ENCODE data around the gene SERHL2. TPM values are rescaled to one million over a fixed set of nuclear protein-coding genes. Genes with fewer than 3 reads are reported as not detected.
"Not testable (repeated sequence)": the region's sequence is repeated elsewhere in the genome, so short reads cannot be mapped to it uniquely, and the experiment has no call there.

The SERHL2 gene
- total and polyA plus RNA-seq, 8 donors = 1.7 to 5.5 (median 4.1) TPM; not detected in 1

DNA sequence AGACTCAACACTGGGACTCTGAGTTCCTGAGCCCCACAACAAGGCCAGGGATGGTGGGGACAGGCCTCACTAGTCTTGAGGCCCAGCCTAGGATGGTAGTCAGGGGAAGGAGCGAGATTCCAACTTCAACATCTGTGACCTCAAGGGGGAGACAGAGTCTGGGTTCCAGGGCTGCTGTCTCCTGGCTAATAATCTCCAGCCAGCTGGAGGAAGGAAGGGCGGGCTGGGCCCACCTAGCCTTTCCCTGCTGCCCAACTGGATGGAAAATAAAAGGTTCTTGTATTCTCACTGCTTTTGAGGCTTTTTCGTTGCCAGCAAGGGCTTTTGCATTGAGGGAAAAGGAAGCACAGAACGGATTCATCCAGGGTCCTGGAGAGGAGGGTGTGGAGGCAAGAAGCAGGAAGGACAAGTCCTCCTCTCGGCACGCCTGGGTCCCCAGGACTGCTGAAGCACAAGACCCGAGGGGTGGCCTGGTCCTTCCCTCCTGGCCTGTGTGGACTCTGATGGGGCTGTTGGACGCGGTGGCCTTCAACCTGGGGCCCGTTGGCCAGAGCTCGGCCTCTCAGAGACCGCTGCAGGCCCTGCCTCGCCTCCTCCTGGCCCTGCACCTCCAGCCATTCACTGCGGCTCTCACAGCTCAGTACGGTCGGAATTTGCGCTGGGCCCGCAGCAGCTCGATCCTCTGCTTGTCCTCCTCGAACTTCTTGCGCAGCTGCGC lies 41.3 kb upstream of the SERHL2 start:
- peak in 1 of 2 donors; percentile 72 for DNase-seq
- 78 to 86% (median 78%) methylated on average over 14 to 22 of the region's 22 CpGs for WGBS, 5 donors
- intact Hi-C loops (cut with DNase I; ENCODE audit: low total_unique reads); H3K4me3 ChIP-seq; H3K27ac ChIP-seq; H3K9me3 ChIP-seq; H3K27me3 ChIP-seq: not testable (repeated sequence)
- Histone ChIP-seq H3K4me1 (peaks cover 0 to 14% (median 7%) of the 10 kb centered on the region in 4 donors), H3K36me3 (peaks cover 49 to 59% (median 55%) of the 10 kb centered on the region in 4 donors)
- TF ChIP-seq, protein P1, sequence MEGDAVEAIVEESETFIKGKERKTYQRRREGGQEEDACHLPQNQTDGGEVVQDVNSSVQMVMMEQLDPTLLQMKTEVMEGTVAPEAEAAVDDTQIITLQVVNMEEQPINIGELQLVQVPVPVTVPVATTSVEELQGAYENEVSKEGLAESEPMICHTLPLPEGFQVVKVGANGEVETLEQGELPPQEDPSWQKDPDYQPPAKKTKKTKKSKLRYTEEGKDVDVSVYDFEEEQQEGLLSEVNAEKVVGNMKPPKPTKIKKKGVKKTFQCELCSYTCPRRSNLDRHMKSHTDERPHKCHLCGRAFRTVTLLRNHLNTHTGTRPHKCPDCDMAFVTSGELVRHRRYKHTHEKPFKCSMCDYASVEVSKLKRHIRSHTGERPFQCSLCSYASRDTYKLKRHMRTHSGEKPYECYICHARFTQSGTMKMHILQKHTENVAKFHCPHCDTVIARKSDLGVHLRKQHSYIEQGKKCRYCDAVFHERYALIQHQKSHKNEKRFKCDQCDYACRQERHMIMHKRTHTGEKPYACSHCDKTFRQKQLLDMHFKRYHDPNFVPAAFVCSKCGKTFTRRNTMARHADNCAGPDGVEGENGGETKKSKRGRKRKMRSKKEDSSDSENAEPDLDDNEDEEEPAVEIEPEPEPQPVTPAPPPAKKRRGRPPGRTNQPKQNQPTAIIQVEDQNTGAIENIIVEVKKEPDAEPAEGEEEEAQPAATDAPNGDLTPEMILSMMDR (IDR thresholded peaks at IDR 0.05) = peak in 1 of 7 experiments; percentile 9

DNA sequence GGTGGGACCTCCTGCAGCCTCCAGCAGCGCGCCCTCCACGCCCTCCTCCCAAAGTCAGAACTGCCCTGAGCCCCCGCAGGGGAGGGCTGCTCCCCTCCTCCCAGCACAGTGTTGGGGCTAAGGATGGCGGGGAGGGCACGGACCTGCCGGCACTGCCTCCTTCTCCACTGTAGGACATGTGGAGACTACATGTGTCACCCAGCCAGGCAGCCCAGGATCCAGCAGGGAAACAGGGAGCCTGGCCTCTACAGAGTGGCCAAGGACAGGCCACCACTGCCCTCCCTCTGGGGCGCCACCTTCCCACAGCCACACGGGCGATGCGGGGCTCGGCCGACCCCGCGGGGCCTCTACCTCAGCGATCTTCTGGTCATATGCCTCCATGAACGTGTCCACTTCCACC lies 39.4 kb upstream of the SERHL2 start:
- H3K27ac ChIP-seq; intact Hi-C loops (cut with DNase I; ENCODE audit: low total_unique reads); H3K27me3 ChIP-seq; H3K4me3 ChIP-seq; DNase-seq; H3K9me3 ChIP-seq: not testable (repeated sequence)
- WGBS, 5 donors = 86 to 93% (median 89%) methylated on average over 7 to 17 of the region's 17 CpGs
- H3K36me3 ChIP-seq = peaks cover 49 to 63% (median 57%) of the 10 kb centered on the region in 4 donors
- peaks cover 6 to 28% (median 13%) of the 10 kb centered on the region in 4 donors for H3K4me1 ChIP-seq

DNA sequence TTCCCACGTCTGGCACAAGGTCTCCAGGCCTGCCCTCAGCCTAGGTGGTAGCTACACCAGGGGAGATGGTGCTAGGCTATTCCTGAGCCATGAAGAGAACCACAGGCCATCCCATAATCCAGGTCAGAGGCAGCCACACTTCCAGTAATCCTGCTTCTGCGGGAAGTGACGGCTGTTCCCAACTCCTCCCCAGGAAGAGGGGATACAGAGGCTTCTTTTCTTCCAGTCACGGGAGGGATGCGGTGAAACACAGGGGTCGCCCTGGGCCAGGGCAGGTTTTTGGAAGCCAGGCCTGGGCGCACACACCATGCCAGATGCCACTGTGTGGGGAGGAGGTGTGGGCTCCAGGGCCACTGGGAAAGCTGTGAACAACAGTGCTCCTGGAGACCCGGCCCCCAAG lies 38.5 kb upstream of the SERHL2 start:
- H3K27ac ChIP-seq; H3K9me3 ChIP-seq; H3K27me3 ChIP-seq; DNase-seq; intact Hi-C loops (cut with DNase I; ENCODE audit: low total_unique reads); H3K4me3 ChIP-seq: not testable (repeated sequence)
- WGBS, 5 donors = 75 to 100% (median 91%) methylated on average over 3 to 7 of the region's 8 CpGs
- peaks cover 49 to 63% (median 57%) of the 10 kb centered on the region in 4 donors for H3K36me3 ChIP-seq
- H3K4me1 ChIP-seq = peaks cover 11 to 34% (median 20%) of the 10 kb centered on the region in 4 donors

DNA sequence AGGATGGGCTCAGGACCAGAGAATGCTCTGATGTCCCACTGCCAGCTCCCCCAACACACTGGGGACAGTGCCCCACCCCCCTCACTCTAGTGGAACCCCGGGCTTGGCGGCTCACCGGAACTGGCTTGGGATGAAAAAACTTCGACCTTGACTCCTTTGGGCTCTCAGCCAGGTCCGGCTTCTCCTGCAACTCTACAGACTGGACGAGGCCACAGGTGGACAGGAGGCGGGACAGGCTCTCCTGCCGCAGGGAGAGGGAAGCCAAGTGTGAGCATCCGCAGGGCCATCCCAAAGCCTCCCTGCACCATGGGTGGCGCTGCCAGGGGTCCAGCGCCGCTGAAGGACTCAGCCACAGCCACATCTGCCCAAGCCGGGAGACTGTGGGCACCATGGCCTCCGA lies 37.9 kb upstream of the SERHL2 start:
- Histone ChIP-seq H3K36me3 (peaks cover 47 to 60% (median 55%) of the 10 kb centered on the region in 4 donors), H3K4me1 (peaks cover 13 to 40% (median 21%) of the 10 kb centered on the region in 4 donors), H3K27me3 (no peaks in the 10 kb centered on the region), H3K9me3 (no peaks in the 10 kb centered on the region), H3K27ac (no peak overlapping the region), H3K4me3 (no peak overlapping the region)
- DNase-seq = no peak
- intact Hi-C loops (cut with DNase I; ENCODE audit: low total_unique reads) = no loop called here
- 56 to 79% (median 66%) methylated on average over 12 to 14 of the region's 14 CpGs for WGBS, 5 donors
- no peak for TF ChIP-seq EP300 (IDR thresholded peaks at IDR 0.05)
- TF ChIP-seq, protein P1 (IDR thresholded peaks at IDR 0.05) = no peak
- TF ChIP-seq POLR2AphosphoS5 (IDR thresholded peaks at IDR 0.05) = no peak
- TF ChIP-seq POLR2A (IDR thresholded peaks at IDR 0.05) = no peak

DNA sequence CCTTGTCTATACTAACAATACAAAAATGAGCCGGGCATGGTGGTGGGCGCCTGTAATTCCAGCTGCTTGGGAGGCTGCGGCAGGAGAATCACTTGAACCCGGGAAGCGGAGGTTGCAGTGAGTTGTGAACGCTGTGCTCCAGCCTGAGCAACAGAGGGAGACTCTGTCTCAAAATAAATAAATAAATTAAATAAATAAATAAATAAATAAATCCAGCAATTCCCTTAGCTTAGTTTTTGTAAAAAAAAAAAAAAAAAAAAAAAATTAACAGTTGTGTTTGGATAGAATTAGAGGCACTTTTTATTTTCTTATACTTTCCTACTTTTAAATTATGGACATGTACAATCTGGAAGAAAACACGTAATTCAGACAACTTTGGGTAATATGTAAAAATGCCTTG lies 36.7 kb upstream of the SERHL2 start:
- Histone ChIP-seq H3K4me1 (peaks cover 13 to 40% (median 21%) of the 10 kb centered on the region in 4 donors), H3K36me3 (peaks cover 36 to 49% (median 43%) of the 10 kb centered on the region in 4 donors)
- H3K27ac ChIP-seq; DNase-seq; H3K27me3 ChIP-seq; intact Hi-C loops (cut with DNase I; ENCODE audit: low total_unique reads); H3K9me3 ChIP-seq; H3K4me3 ChIP-seq: not testable (repeated sequence)
- WGBS, 5 donors = 93 to 97% (median 95%) methylated on average over 7 of the region's 7 CpGs

DNA sequence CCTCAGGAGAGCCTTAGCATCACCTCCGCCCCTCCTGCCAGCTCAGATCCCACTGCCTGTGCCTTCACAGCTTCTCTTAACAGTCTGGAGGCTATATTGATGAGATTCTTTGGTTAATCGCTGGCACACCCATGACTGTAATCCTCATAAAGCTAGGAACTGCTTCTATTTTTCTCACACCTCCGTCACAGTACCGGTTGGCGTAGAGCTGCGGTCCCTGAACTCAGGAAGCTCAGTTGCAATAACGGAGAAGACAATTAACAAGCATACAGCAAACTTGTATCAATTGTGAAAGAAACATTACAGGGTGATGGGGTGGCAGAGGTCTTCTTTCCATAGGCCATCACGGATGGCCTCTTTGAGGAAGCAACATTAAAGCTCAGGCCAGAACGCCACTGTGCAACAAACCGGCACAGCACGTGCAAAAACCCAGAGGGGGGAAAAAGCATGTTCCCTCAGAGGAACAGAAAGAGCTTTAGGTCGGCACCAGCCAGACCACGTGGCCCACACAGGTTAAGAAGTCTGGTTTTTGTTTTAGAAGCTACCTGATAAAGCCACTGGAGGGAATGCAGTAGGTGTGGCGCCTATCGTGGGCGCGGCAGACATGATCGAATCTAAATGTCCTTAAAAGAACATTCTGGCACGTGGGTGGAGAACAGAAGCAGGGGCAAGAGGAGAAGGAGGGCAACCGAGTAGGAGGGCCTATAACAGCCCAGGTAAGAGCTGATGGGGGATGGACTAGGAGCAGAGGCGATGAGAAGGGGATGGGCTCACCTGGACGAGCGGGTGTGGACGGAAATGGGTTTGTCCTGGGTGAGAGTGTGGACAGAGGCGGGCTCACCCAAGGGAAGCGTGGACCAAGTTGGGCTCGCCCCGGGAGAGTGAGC lies 34.9 kb upstream of the SERHL2 start:
- 8 to 20% (median 15%) methylated on average over 10 to 19 of the region's 28 CpGs for WGBS, 5 donors
- H3K9me3 ChIP-seq; H3K27me3 ChIP-seq; DNase-seq; intact Hi-C loops (cut with DNase I; ENCODE audit: low total_unique reads): not testable (repeated sequence)
- Histone ChIP-seq H3K4me3 (peak overlapping the region; percentile 77 to 99 (median 91)), H3K4me1 (peaks cover 13 to 40% (median 21%) of the 10 kb centered on the region in 4 donors), H3K27ac (peak overlapping the region in 4 of 5 donors; percentile 84 to 88 (median 87)), H3K36me3 (peaks cover 26 to 38% (median 32%) of the 10 kb centered on the region in 4 donors)
